Loucy (cell line): ENCODE results near the gene R3HDM1.

Source experiments
- EZH2phosphoT487 ChIP-seq: fragments of 200-600 bp; IDR thresholded peaks from 2 replicates; pipeline ENCODE4 v1.6.1; 2018; ENCODE audit warnings: antibody characterized with exemption, mild to moderate bottlenecking, moderate library complexity, borderline replicate concordance
- TF ChIP-seq, protein P1 (sequence below): fragments of 200-600 bp; sonication (generic); conservative IDR thresholded peaks from 2 replicates; pipeline ENCODE4 v1.5.1; 2014; ENCODE audit warnings: mild to moderate bottlenecking, antibody characterized with exemption, low read length

DNA sequence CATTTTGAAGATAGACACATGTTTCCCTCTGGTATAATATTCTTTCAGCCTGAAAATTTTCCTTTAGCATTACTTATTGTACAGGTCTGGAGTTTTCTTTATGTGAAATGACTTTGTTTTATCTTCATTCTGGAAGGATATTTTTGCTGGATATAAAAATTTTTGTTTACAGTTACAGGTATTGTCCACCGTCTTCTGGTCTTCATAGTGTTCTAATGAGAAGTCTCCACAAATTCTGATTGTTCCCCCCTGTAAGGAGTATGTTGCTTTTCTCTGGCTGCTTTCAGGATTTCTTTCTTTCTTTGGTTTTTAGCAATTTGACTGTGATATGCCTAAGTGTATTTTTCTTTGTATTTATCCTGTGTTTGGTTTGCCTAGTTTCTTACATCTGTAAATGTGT, 225.4 kb downstream of the R3HDM1 start:
- TF ChIP-seq, protein P1, sequence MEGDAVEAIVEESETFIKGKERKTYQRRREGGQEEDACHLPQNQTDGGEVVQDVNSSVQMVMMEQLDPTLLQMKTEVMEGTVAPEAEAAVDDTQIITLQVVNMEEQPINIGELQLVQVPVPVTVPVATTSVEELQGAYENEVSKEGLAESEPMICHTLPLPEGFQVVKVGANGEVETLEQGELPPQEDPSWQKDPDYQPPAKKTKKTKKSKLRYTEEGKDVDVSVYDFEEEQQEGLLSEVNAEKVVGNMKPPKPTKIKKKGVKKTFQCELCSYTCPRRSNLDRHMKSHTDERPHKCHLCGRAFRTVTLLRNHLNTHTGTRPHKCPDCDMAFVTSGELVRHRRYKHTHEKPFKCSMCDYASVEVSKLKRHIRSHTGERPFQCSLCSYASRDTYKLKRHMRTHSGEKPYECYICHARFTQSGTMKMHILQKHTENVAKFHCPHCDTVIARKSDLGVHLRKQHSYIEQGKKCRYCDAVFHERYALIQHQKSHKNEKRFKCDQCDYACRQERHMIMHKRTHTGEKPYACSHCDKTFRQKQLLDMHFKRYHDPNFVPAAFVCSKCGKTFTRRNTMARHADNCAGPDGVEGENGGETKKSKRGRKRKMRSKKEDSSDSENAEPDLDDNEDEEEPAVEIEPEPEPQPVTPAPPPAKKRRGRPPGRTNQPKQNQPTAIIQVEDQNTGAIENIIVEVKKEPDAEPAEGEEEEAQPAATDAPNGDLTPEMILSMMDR = no peak
- TF ChIP-seq EZH2phosphoT487 = no peak
